ENCODE measurements around the gene DHX29. TPM values are rescaled to one million over a fixed set of nuclear protein-coding genes. Genes with fewer than 3 reads are reported as not detected.
"Not testable (repeated sequence)": the region's sequence is repeated elsewhere in the genome, so short reads cannot be mapped to it uniquely, and the experiment has no call there.

The DHX29 gene
- total RNA-seq, 4 donors from 2014 or later = 24.2 to 27.9 (median 25.4) TPM

- DNase-seq (ENCODE audit: low spot score in 2 of 2) = no peak
- TF ChIP-seq POLR2A (IDR thresholded peaks at IDR 0.05) (no peak), CTCF (IDR thresholded peaks at IDR 0.05) (peak in 1 of 3 donors; percentile 71)
- intact Hi-C loops (cut with DNase I; ENCODE audit: low total_unique reads) = no loop called here
- 100% methylated on average over 1 of the region's 1 CpG for WGBS, 2 donors
- H3K4me3 ChIP-seq (ENCODE audit: low read depth, poor library complexity, severe bottlenecking) = no peak overlapping the region
Observed at GRCh38 chr5:55324815-55325418, 17.4 kb upstream of the DHX29 start.

- intact Hi-C loops (cut with DNase I; ENCODE audit: low total_unique reads) = no loop called here
- no peak for DNase-seq (ENCODE audit: low spot score in 2 of 2)
- TF ChIP-seq CTCF (IDR thresholded peaks at IDR 0.05) (no peak), POLR2A (IDR thresholded peaks at IDR 0.05) (no peak)
- H3K4me3 ChIP-seq (ENCODE audit: low read depth, poor library complexity, severe bottlenecking) = no peak overlapping the region
Observed at GRCh38 chr5:55324006-55324405, 16.5 kb upstream of the DHX29 start.

GRCh38 chr5:55320571-55320970 is 13.1 kb upstream of the DHX29 start:
- no peak overlapping the region for H3K4me3 ChIP-seq (ENCODE audit: low read depth, poor library complexity, severe bottlenecking)
- 60 to 67% methylated on average over 4 of the region's 4 CpGs for WGBS, 2 donors
- no peak for TF ChIP-seq POLR2A (IDR thresholded peaks at IDR 0.05)
- no peak for TF ChIP-seq CTCF (IDR thresholded peaks at IDR 0.05)
- intact Hi-C loops (cut with DNase I; ENCODE audit: low total_unique reads) = no loop called here
- no peak for DNase-seq (ENCODE audit: low spot score in 2 of 2)

- H3K4me3 ChIP-seq (ENCODE audit: low read depth, poor library complexity, severe bottlenecking) = no peak overlapping the region
- WGBS, 2 donors = 77 to 81% methylated on average over 1 of the region's 1 CpG
- intact Hi-C loops (cut with DNase I; ENCODE audit: low total_unique reads) = no loop called here
- DNase-seq (ENCODE audit: low spot score in 2 of 2) = no peak
- TF ChIP-seq CTCF (IDR thresholded peaks at IDR 0.05) (no peak), POLR2A (IDR thresholded peaks at IDR 0.05) (no peak)
Observed at GRCh38 chr5:55319491-55319890, 12.0 kb upstream of the DHX29 start.

GRCh38 chr5:55318237-55318636 is 10.7 kb upstream of the DHX29 start:
- DNase-seq (ENCODE audit: low spot score in 2 of 2); H3K4me3 ChIP-seq (ENCODE audit: low read depth, poor library complexity, severe bottlenecking); intact Hi-C loops (cut with DNase I; ENCODE audit: low total_unique reads): not testable (repeated sequence)
- WGBS, 2 donors = 95 to 99% methylated on average over 4 of the region's 4 CpGs

- TF ChIP-seq POLR2A (IDR thresholded peaks at IDR 0.05) = no peak
- TF ChIP-seq CTCF (IDR thresholded peaks at IDR 0.05) = no peak
- no peak overlapping the region for H3K4me3 ChIP-seq (ENCODE audit: low read depth, poor library complexity, severe bottlenecking)
- intact Hi-C loops (cut with DNase I; ENCODE audit: low total_unique reads) = no loop called here
- DNase-seq (ENCODE audit: low spot score in 2 of 2) = no peak
Observed at GRCh38 chr5:55316837-55317236, 9.3 kb upstream of the DHX29 start.
